Hippocampal formation (tissue), 2 donors: ENCODE measurements around the gene KCNF1.
"Not testable (repeated sequence)": the region's sequence is repeated elsewhere in the genome, so short reads cannot be mapped to it uniquely, and the experiment has no call there.

Experiments used
- DNase-seq, 2 donors: peaks; one replicate each; lab custom pipeline; 2025; lab: John Stamatoyannopoulos, UW

Gene KCNF1

DNA sequence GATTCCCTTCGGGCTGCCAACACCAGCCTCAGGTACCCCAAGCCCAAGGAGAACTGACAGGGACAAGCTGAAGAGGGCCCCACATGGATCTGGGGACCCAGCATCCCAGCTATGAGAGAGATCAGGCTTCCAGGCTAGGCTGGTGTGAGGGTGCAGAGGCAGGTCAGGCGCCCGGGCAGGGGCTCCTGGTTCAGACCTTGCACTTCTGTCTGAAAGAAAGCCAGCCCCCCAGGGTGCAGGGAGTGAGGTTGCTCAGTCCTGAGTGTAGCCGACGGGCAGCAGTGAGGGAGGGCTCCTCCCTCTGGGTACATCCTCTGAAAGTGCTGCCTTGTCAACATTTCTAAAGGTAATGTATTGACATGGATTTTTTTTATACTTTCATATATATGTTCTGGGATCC is 33.1 kb downstream of the KCNF1 start:
- DNase-seq: no peak

- DNase-seq: no peak
These were observed 34.7 kb downstream of the KCNF1 start for GRCh38 chr2:10946394-10946793.

DNA sequence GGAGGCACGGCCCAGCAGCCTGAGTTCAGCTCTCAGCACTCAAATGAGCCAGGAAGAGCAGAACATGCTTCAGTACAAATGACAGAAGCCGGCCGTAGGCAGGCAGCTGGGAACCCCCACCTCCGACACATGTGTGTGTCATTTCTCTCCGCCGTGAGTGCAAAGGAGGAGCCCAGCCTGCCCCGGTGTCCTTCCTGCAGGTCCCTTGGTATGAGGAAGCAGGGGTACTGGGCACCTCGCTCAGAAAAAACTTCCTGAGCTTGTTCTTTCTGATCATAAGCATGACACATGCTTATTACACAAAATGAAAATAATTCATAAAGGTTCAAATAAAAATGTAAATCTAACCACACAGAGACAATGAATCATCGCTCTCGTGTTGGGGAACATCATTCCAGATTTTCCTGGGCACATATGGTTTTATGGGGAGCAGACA is 35.3 kb downstream of the KCNF1 start:
- DNase-seq: no peak

GRCh38 chr2:10947446-10948187 is 35.9 kb downstream of the KCNF1 start:
- no peak for DNase-seq

- no peak for DNase-seq
These were observed 36.4 kb downstream of the KCNF1 start for GRCh38 chr2:10948188-10948564.

- DNase-seq: no peak
These were observed 37.0 kb downstream of the KCNF1 start for GRCh38 chr2:10948606-10949230.

DNA sequence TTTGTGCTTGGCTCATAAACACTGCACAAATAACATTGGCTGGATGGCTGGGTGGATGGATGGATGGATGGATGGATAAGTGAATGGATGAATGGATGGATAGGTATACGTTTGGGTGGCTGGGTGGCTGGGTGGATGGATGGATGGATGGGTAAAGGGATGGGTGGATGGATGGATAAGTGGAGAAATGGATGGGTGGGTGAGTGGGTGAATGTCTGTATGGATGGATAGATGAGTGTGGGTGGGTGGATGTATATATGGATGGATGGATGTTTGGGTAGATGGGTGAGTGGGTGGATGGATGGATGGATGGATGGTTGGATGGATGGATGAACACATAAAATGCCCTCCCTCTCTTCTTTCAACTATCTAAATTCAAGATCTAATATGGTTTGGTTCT is 38.1 kb downstream of the KCNF1 start:
- DNase-seq: no peak

DNA sequence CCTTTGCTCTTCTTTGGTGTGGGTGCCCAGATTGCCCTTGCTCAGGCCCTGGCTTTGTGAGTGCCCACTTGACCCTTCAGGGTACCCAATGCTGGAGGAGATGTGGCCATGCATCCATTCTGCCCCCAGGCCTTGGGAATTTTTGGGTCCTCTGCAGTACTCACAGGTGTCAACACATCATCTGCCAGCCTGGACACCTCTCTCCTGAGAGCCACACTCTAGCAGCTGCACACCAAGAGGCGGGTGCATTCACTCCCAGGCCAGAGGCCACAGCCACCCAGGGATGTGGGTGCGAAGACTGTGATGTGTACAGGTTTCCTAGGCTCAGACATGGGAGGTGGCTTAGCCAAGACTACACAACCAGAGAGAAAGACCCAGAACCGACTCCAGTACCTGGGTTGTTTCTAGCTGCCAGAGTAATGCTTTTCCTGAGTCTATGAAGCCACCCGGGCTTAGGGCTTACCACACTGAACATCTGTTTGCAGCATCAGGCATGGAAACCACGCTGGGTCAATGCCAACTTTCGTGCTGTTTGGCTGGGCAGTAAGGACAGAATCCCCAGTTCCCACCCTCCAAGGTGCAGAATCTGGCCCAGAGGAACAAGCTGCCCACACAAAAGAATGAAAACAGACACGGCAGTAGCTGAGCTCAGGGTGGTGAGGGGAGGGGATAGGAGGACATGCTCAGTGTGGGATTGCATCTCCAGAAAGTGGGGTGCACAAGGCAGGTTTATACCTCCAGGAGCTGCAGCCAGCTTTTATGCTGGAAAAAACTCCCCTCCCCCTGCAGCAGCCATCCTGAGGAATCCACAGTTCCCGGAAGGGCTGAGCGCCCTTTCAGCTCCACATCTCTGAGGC is 40.1 kb downstream of the KCNF1 start:
- no peak for DNase-seq

DNA sequence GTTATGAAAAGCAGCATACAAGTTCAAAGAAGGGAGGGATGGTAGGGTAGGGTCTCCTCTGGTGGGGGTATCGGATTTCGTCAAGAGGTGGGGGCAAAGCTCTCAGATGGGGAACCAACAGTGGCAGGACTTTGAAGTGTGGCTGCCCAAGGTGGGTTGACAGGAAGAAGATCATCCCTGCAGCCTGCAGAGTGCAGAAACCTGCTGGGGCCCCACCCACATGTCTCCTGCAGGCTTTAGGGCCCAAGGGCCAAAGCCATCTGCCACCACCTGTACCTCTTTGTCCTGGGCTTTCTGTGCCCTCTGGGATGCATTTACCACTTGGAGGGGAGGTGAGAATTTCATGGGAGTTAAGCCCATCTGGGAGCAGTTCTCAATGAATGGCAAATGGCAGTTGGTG is 42.7 kb downstream of the KCNF1 start:
- DNase-seq: no peak

- DNase-seq: no peak
These were observed 43.4 kb downstream of the KCNF1 start for GRCh38 chr2:10954856-10955818.

DNA sequence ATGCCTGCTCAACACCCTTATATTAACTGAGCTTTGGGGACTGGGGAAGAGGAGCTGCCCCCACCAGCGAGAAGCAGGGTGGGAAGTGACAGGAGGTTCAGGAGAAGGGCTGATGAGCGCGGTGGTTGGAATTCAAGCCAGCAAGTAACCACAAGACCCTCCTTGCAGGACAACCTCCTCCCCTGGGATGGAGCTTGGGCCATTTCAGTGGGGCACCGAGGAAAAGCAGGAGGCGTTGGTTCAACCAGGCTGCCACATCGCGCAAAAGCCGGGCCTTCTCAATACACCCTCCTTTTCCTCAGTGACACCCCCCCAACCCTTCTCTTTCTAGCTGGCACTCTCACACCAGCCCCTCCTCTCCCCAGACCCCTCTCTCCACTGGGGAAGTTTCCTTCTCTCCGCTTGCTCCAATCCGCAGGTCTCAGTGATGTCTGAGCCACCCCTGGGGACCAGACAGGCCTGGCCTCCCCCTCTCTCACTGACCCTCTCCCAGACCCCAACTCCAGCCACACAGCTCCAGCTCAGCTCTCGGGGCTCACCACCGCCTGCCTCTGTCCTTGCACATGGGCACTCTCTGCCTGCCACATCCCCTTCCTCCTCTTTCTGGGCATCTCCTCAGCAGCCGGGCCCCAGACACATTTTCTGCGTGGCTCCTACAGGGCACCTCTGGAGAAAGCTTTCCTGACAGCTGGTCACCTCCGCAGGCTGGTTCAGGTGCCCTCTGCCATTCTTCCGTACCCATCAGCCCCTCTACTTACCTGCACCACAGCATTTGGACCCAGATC is 44.5 kb downstream of the KCNF1 start:
- no peak for DNase-seq

- peak in 1 of 2 donors; percentile 19 for DNase-seq
These were observed 45.7 kb downstream of the KCNF1 start for GRCh38 chr2:10957391-10957790.

- not testable (repeated sequence) for DNase-seq
These were observed 46.7 kb downstream of the KCNF1 start for GRCh38 chr2:10958452-10958851.

GRCh38 chr2:10960606-10961489 is 49.1 kb downstream of the KCNF1 start:
- no peak for DNase-seq

DNA sequence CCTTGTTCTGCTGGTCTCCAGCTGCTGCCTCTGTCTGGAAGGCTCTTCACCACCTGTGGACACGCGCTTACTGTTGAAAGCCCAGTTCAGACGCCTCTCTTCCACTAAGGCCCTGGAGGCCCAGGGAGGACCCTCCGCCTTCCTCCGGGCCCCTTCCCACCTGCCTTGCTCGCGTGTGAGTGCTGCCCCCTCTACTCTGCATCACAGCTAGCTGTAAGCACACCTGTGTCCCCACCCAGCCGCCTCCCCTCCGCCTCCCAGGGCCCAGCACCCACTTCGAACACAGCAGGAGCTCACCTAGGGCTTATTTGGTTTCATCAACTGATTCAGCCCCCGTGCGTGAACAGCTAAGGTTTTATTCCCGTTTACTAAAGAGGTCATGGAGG is 49.7 kb downstream of the KCNF1 start:
- no peak for DNase-seq

DNA sequence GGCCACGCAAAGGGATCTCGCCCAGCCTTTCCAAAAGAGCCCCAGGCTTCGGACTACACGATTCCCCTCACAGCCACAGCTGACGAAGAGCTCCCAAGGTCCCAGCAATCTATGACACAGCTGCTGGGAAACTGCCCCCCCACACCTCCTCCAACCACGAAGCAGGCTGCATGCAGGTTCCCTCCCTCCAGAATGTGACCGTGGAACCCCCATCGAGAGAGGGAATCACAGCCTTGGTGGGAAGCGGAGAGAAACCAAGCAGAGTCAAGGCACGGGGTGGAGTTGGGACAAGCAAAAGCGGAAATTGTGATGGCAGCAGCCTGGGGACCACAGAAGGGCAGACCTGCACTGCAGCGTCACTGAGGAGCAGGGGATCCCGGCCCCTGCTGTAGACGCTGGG is 50.3 kb downstream of the KCNF1 start:
- DNase-seq: no peak

- DNase-seq: peak in 1 of 2 donors; percentile 18
These were observed 51.4 kb downstream of the KCNF1 start for GRCh38 chr2:10963155-10963554.
